HL-60 (cell line): Measurements from ENCODE around the gene TAF6L.

ENCODE experiments used
- DNase-seq, 2 experiments: peaks; one replicate each; pipeline ENCODE4 v3.0.0-alpha.2; 2010 to 2020; ENCODE audit warnings: low read depth in 1 of 2, low spot score in 1 of 2
- H3K27ac ChIP-seq: fragments of 250-450 bp; sonication (Bioruptor Pico); replicated peaks from 2 replicates; pipeline ENCODE4 v1.5.1; 2020; ENCODE audit warnings: mild to moderate bottlenecking, moderate library complexity
- H3K27me3 ChIP-seq: fragments of 250-450 bp; sonication (Bioruptor Pico); 2 replicates; pipeline ENCODE4 v1.5.1; 2021; ENCODE audit warnings: mild to moderate bottlenecking, moderate library complexity; ENCODE audit not compliant: insufficient read depth, poor library complexity, severe bottlenecking
- H3K4me3 ChIP-seq: replicated peaks from 2 replicates; pipeline ENCODE4 v1.5.1; 2011; ENCODE audit warnings: mild to moderate bottlenecking, control low read depth, low read length; ENCODE audit not compliant: insufficient read depth
- CTCF ChIP-seq: IDR thresholded peaks from one replicate; pipeline ENCODE4 v1.5.1; 2011; ENCODE audit warnings: low read length, control low read depth, inconsistent platforms; ENCODE audit not compliant: insufficient read depth
- GABPA ChIP-seq: IDR thresholded peaks from 2 replicates; pipeline ENCODE4 v1.6.1; 2012; ENCODE audit warnings: low read depth
- POLR2AphosphoS5 ChIP-seq: IDR thresholded peaks from 2 replicates; pipeline ENCODE4 v1.6.1; 2012; ENCODE audit warnings: low read depth
- SPI1 ChIP-seq: IDR thresholded peaks from 2 replicates; pipeline ENCODE4 v1.6.1; 2012; ENCODE audit warnings: low read depth, mild to moderate bottlenecking, borderline replicate concordance
- long read RNA-seq: library from polyadenylated mRNA; unstranded; transcript quantifications from one replicate; pipeline ENCODE4 v2.0.0, GENCODE V29; 2020
- TF ChIP-seq, protein P1 (sequence below): IDR thresholded peaks from 2 replicates; pipeline ENCODE4 v1.6.1; 2012; ENCODE audit warnings: low read depth; ENCODE audit not compliant: insufficient replicate concordance

Gene TAF6L, protein sequence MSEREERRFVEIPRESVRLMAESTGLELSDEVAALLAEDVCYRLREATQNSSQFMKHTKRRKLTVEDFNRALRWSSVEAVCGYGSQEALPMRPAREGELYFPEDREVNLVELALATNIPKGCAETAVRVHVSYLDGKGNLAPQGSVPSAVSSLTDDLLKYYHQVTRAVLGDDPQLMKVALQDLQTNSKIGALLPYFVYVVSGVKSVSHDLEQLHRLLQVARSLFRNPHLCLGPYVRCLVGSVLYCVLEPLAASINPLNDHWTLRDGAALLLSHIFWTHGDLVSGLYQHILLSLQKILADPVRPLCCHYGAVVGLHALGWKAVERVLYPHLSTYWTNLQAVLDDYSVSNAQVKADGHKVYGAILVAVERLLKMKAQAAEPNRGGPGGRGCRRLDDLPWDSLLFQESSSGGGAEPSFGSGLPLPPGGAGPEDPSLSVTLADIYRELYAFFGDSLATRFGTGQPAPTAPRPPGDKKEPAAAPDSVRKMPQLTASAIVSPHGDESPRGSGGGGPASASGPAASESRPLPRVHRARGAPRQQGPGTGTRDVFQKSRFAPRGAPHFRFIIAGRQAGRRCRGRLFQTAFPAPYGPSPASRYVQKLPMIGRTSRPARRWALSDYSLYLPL
- long read RNA-seq, partial matches to known transcripts: 0 of 8 reads
- long read RNA-seq, other reads (novel, unspliced or antisense): 4 of 8 reads

- TF ChIP-seq GABPA (no peak), POLR2AphosphoS5 (peak; percentile 46), SPI1 (no peak)
- peak within 1 kb of the TSS; percentile 74 for H3K4me3 ChIP-seq
Observed at GRCh38 chr11:62771144-62772021, at the start of gene TAF6L. TAF6L (plus strand) TSS chr11:62771396; CDS start chr11:62775784, 4,388 bp downstream.

DNA sequence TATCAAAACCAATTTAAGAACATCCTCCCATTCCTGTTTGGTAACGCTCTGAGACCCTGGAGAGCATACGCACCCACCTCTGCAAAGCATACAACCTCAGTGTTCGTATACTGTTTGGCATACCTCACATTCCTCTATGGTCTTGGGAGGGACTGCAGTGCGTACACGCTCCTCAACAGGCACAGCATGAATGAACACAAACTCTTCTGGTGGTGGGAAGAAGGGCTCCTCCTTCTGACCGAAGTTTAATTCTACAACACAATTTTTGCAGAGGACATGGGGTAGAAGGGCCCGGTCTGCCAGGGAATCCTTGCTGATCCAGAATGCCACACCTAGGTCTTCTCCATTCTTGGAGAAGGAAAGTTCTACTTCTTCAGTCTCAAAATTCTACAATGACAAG lies 49.2 kb upstream of the TAF6L start:
- no peak overlapping the region for H3K27ac ChIP-seq
- TF ChIP-seq SPI1: no peak
- TF ChIP-seq POLR2AphosphoS5: no peak
- TF ChIP-seq CTCF: no peak
- no peak for TF ChIP-seq GABPA
- TF ChIP-seq, protein P1, sequence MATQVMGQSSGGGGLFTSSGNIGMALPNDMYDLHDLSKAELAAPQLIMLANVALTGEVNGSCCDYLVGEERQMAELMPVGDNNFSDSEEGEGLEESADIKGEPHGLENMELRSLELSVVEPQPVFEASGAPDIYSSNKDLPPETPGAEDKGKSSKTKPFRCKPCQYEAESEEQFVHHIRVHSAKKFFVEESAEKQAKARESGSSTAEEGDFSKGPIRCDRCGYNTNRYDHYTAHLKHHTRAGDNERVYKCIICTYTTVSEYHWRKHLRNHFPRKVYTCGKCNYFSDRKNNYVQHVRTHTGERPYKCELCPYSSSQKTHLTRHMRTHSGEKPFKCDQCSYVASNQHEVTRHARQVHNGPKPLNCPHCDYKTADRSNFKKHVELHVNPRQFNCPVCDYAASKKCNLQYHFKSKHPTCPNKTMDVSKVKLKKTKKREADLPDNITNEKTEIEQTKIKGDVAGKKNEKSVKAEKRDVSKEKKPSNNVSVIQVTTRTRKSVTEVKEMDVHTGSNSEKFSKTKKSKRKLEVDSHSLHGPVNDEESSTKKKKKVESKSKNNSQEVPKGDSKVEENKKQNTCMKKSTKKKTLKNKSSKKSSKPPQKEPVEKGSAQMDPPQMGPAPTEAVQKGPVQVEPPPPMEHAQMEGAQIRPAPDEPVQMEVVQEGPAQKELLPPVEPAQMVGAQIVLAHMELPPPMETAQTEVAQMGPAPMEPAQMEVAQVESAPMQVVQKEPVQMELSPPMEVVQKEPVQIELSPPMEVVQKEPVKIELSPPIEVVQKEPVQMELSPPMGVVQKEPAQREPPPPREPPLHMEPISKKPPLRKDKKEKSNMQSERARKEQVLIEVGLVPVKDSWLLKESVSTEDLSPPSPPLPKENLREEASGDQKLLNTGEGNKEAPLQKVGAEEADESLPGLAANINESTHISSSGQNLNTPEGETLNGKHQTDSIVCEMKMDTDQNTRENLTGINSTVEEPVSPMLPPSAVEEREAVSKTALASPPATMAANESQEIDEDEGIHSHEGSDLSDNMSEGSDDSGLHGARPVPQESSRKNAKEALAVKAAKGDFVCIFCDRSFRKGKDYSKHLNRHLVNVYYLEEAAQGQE: no peak
- H3K4me3 ChIP-seq: no peak overlapping the region
- H3K27me3 ChIP-seq: no peaks in the 10 kb centered on the region
- no peak for DNase-seq

More at GRCh38 chr11:62771144-62772021, at the start of gene TAF6L:
- H3K27me3 ChIP-seq: no peaks in the 10 kb centered on the region
- H3K27ac ChIP-seq: peak within 1 kb of the TSS; percentile 91
- peak; percentile 96 to 98 for DNase-seq

- no peak overlapping the region for H3K4me3 ChIP-seq
- TF ChIP-seq CTCF: no peak
- no peak for TF ChIP-seq POLR2AphosphoS5
- no peak for TF ChIP-seq SPI1
- TF ChIP-seq, protein P1: no peak
- no peak for TF ChIP-seq GABPA
- no peak overlapping the region for H3K27ac ChIP-seq
- no peaks in the 10 kb centered on the region for H3K27me3 ChIP-seq
- DNase-seq: no peak
Observed at GRCh38 chr11:62724171-62724570, 47.0 kb upstream of the TAF6L start.
